ENCODE results near the gene SHLD3. TPM values are rescaled to one million over a fixed set of nuclear protein-coding genes. Genes with fewer than 3 reads are reported as not detected.

Gene SHLD3
- total RNA-seq, 1 donor from 2014 or later, result 3.1 TPM

GRCh38 chr5:65624025-65624570 lies 729 bp upstream of the SHLD3 start, which contains the start of gene TRIM23:
Gene TRIM23 (minus strand): TSS chr5:65624333. CDS start chr5:65624274, 59 bp downstream.
- peak within 1 kb of the TSS; percentile 98 to 99 (median 98) for H3K9ac ChIP-seq (ENCODE audit: low read depth in 1 of 3, low read length in 3 of 3)
- H3K27me3 ChIP-seq (ENCODE audit: control insufficient read depth in 3 of 3, insufficient read depth in 3 of 3, low read length in 3 of 3), result no peaks in the 10 kb centered on the region
- H3K4me3 ChIP-seq (ENCODE audit: low read length in 3 of 3), result peak within 1 kb of the TSS; percentile 99
- H3K27ac ChIP-seq (ENCODE audit: low read depth, low read length), result peak within 1 kb of the TSS; percentile 83
- peaks cover 16 to 33% (median 24%) of the 10 kb centered on the region in 3 donors for H3K4me1 ChIP-seq (ENCODE audit: control insufficient read depth in 3 of 3, insufficient read depth in 3 of 3, low read length in 3 of 3)
- no peaks in the 10 kb centered on the region for H3K36me3 ChIP-seq (ENCODE audit: control insufficient read depth in 3 of 3, insufficient read depth in 3 of 3, low read length in 3 of 3)
- H3K9me3 ChIP-seq (ENCODE audit: control insufficient read depth in 3 of 3, low read length in 3 of 3), result no peaks in the 10 kb centered on the region

GRCh38 chr5:65625743-65626142 lies 916 bp downstream of the SHLD3 start:
- Histone ChIP-seq H3K9ac (ENCODE audit: low read depth in 1 of 3, low read length in 3 of 3) (peak overlapping the region; percentile 82 to 99 (median 98)), H3K36me3 (ENCODE audit: control insufficient read depth in 3 of 3, insufficient read depth in 3 of 3, low read length in 3 of 3) (peaks cover 0 to 7% (median 7%) of the 10 kb centered on the region in 3 donors), H3K27me3 (ENCODE audit: control insufficient read depth in 3 of 3, insufficient read depth in 3 of 3, low read length in 3 of 3) (no peaks in the 10 kb centered on the region), H3K4me1 (ENCODE audit: control insufficient read depth in 3 of 3, insufficient read depth in 3 of 3, low read length in 3 of 3) (peaks cover 16 to 33% (median 24%) of the 10 kb centered on the region in 3 donors), H3K27ac (ENCODE audit: low read depth, low read length) (no peak overlapping the region), H3K4me3 (ENCODE audit: low read length in 3 of 3) (peak overlapping the region; percentile 99), H3K9me3 (ENCODE audit: control insufficient read depth in 3 of 3, low read length in 3 of 3) (no peaks in the 10 kb centered on the region)

GRCh38 chr5:65630981-65631380 lies 6.2 kb downstream of the SHLD3 start:
- no peak overlapping the region for H3K27ac ChIP-seq (ENCODE audit: low read depth, low read length)
- H3K36me3 ChIP-seq (ENCODE audit: control insufficient read depth in 3 of 3, insufficient read depth in 3 of 3, low read length in 3 of 3), result peaks cover 0 to 15% (median 12%) of the 10 kb centered on the region in 3 donors
- no peak overlapping the region for H3K9ac ChIP-seq (ENCODE audit: low read depth in 1 of 3, low read length in 3 of 3)
- no peaks in the 10 kb centered on the region for H3K27me3 ChIP-seq (ENCODE audit: control insufficient read depth in 3 of 3, insufficient read depth in 3 of 3, low read length in 3 of 3)
- peaks cover 2 to 4% (median 3%) of the 10 kb centered on the region in 3 donors for H3K4me1 ChIP-seq (ENCODE audit: control insufficient read depth in 3 of 3, insufficient read depth in 3 of 3, low read length in 3 of 3)
- no peaks in the 10 kb centered on the region for H3K9me3 ChIP-seq (ENCODE audit: control insufficient read depth in 3 of 3, low read length in 3 of 3)
- H3K4me3 ChIP-seq (ENCODE audit: low read length in 3 of 3), result no peak overlapping the region

- no peak overlapping the region for H3K9ac ChIP-seq (ENCODE audit: low read depth in 1 of 3, low read length in 3 of 3)
- no peaks in the 10 kb centered on the region for H3K4me1 ChIP-seq (ENCODE audit: control insufficient read depth in 3 of 3, insufficient read depth in 3 of 3, low read length in 3 of 3)
- H3K4me3 ChIP-seq (ENCODE audit: low read length in 3 of 3), result no peak overlapping the region
- peaks cover 15 to 25% (median 18%) of the 10 kb centered on the region in 3 donors for H3K36me3 ChIP-seq (ENCODE audit: control insufficient read depth in 3 of 3, insufficient read depth in 3 of 3, low read length in 3 of 3)
- H3K9me3 ChIP-seq (ENCODE audit: control insufficient read depth in 3 of 3, low read length in 3 of 3), result no peaks in the 10 kb centered on the region
- H3K27ac ChIP-seq (ENCODE audit: low read depth, low read length), result no peak overlapping the region
- no peaks in the 10 kb centered on the region for H3K27me3 ChIP-seq (ENCODE audit: control insufficient read depth in 3 of 3, insufficient read depth in 3 of 3, low read length in 3 of 3)
Measured at GRCh38 chr5:65640240-65640639, 15.4 kb downstream of the SHLD3 start.

- H3K36me3 ChIP-seq (ENCODE audit: control insufficient read depth in 3 of 3, insufficient read depth in 3 of 3, low read length in 3 of 3), result peaks cover 3 to 9% (median 9%) of the 10 kb centered on the region in 3 donors
Measured at GRCh38 chr5:65646938-65647337, 22.1 kb downstream of the SHLD3 start.

GRCh38 chr5:65647941-65648340 lies 23.1 kb downstream of the SHLD3 start:
- Histone ChIP-seq H3K36me3 (ENCODE audit: control insufficient read depth in 3 of 3, insufficient read depth in 3 of 3, low read length in 3 of 3) (peaks cover 3 to 9% (median 9%) of the 10 kb centered on the region in 3 donors), H3K9me3 (ENCODE audit: control insufficient read depth in 3 of 3, low read length in 3 of 3) (no peaks in the 10 kb centered on the region), H3K4me3 (ENCODE audit: low read length in 3 of 3) (no peak overlapping the region), H3K9ac (ENCODE audit: low read depth in 1 of 3, low read length in 3 of 3) (no peak overlapping the region), H3K27me3 (ENCODE audit: control insufficient read depth in 3 of 3, insufficient read depth in 3 of 3, low read length in 3 of 3) (no peaks in the 10 kb centered on the region), H3K4me1 (ENCODE audit: control insufficient read depth in 3 of 3, insufficient read depth in 3 of 3, low read length in 3 of 3) (no peaks in the 10 kb centered on the region), H3K27ac (ENCODE audit: low read depth, low read length) (no peak overlapping the region)

More at GRCh38 chr5:65646938-65647337, 22.1 kb downstream of the SHLD3 start:
- no peaks in the 10 kb centered on the region for H3K27me3 ChIP-seq (ENCODE audit: control insufficient read depth in 3 of 3, insufficient read depth in 3 of 3, low read length in 3 of 3)
- peak overlapping the region in 1 of 3 donors; percentile 14 for H3K9ac ChIP-seq (ENCODE audit: low read depth in 1 of 3, low read length in 3 of 3)
- no peaks in the 10 kb centered on the region for H3K9me3 ChIP-seq (ENCODE audit: control insufficient read depth in 3 of 3, low read length in 3 of 3)
- no peaks in the 10 kb centered on the region for H3K4me1 ChIP-seq (ENCODE audit: control insufficient read depth in 3 of 3, insufficient read depth in 3 of 3, low read length in 3 of 3)
- H3K4me3 ChIP-seq (ENCODE audit: low read length in 3 of 3), result no peak overlapping the region
- H3K27ac ChIP-seq (ENCODE audit: low read depth, low read length), result no peak overlapping the region

- peaks cover 3 to 9% (median 6%) of the 10 kb centered on the region in 3 donors for H3K36me3 ChIP-seq (ENCODE audit: control insufficient read depth in 3 of 3, insufficient read depth in 3 of 3, low read length in 3 of 3)
- no peaks in the 10 kb centered on the region for H3K4me1 ChIP-seq (ENCODE audit: control insufficient read depth in 3 of 3, insufficient read depth in 3 of 3, low read length in 3 of 3)
- no peaks in the 10 kb centered on the region for H3K9me3 ChIP-seq (ENCODE audit: control insufficient read depth in 3 of 3, low read length in 3 of 3)
- no peak overlapping the region for H3K4me3 ChIP-seq (ENCODE audit: low read length in 3 of 3)
- no peaks in the 10 kb centered on the region for H3K27me3 ChIP-seq (ENCODE audit: control insufficient read depth in 3 of 3, insufficient read depth in 3 of 3, low read length in 3 of 3)
- no peak overlapping the region for H3K27ac ChIP-seq (ENCODE audit: low read depth, low read length)
- no peak overlapping the region for H3K9ac ChIP-seq (ENCODE audit: low read depth in 1 of 3, low read length in 3 of 3)
Measured at GRCh38 chr5:65651144-65651543, 26.3 kb downstream of the SHLD3 start.

GRCh38 chr5:65654713-65655112 lies 29.9 kb downstream of the SHLD3 start:
- Histone ChIP-seq H3K27me3 (ENCODE audit: control insufficient read depth in 3 of 3, insufficient read depth in 3 of 3, low read length in 3 of 3) (no peaks in the 10 kb centered on the region), H3K27ac (ENCODE audit: low read depth, low read length) (no peak overlapping the region), H3K4me1 (ENCODE audit: control insufficient read depth in 3 of 3, insufficient read depth in 3 of 3, low read length in 3 of 3) (no peaks in the 10 kb centered on the region), H3K36me3 (ENCODE audit: control insufficient read depth in 3 of 3, insufficient read depth in 3 of 3, low read length in 3 of 3) (peaks cover 0 to 3% (median 3%) of the 10 kb centered on the region in 3 donors), H3K9ac (ENCODE audit: low read depth in 1 of 3, low read length in 3 of 3) (no peak overlapping the region), H3K4me3 (ENCODE audit: low read length in 3 of 3) (no peak overlapping the region), H3K9me3 (ENCODE audit: control insufficient read depth in 3 of 3, low read length in 3 of 3) (no peaks in the 10 kb centered on the region)

- H3K4me3 ChIP-seq (ENCODE audit: low read length in 3 of 3), result no peak overlapping the region
- H3K27ac ChIP-seq (ENCODE audit: low read depth, low read length), result no peak overlapping the region
- H3K4me1 ChIP-seq (ENCODE audit: control insufficient read depth in 3 of 3, insufficient read depth in 3 of 3, low read length in 3 of 3), result no peaks in the 10 kb centered on the region
- no peak overlapping the region for H3K9ac ChIP-seq (ENCODE audit: low read depth in 1 of 3, low read length in 3 of 3)
- H3K9me3 ChIP-seq (ENCODE audit: control insufficient read depth in 3 of 3, low read length in 3 of 3), result no peaks in the 10 kb centered on the region
- no peaks in the 10 kb centered on the region for H3K27me3 ChIP-seq (ENCODE audit: control insufficient read depth in 3 of 3, insufficient read depth in 3 of 3, low read length in 3 of 3)
- peaks cover 3 to 30% (median 8%) of the 10 kb centered on the region in 3 donors for H3K36me3 ChIP-seq (ENCODE audit: control insufficient read depth in 3 of 3, insufficient read depth in 3 of 3, low read length in 3 of 3)
Measured at GRCh38 chr5:65663804-65664521, 39.1 kb downstream of the SHLD3 start.

GRCh38 chr5:65668696-65669095 lies 43.9 kb downstream of the SHLD3 start:
- no peaks in the 10 kb centered on the region for H3K9me3 ChIP-seq (ENCODE audit: control insufficient read depth in 3 of 3, low read length in 3 of 3)

More at GRCh38 chr5:65668696-65669095, 43.9 kb downstream of the SHLD3 start:
- H3K27me3 ChIP-seq (ENCODE audit: control insufficient read depth in 3 of 3, insufficient read depth in 3 of 3, low read length in 3 of 3), result no peaks in the 10 kb centered on the region
- H3K36me3 ChIP-seq (ENCODE audit: control insufficient read depth in 3 of 3, insufficient read depth in 3 of 3, low read length in 3 of 3), result peaks cover 0 to 23% (median 9%) of the 10 kb centered on the region in 3 donors
- H3K27ac ChIP-seq (ENCODE audit: low read depth, low read length), result no peak overlapping the region
- no peaks in the 10 kb centered on the region for H3K4me1 ChIP-seq (ENCODE audit: control insufficient read depth in 3 of 3, insufficient read depth in 3 of 3, low read length in 3 of 3)
- H3K9ac ChIP-seq (ENCODE audit: low read depth in 1 of 3, low read length in 3 of 3), result no peak overlapping the region
- no peak overlapping the region for H3K4me3 ChIP-seq (ENCODE audit: low read length in 3 of 3)
